HG02938 (cell line): Measurements from ENCODE around the gene RABGEF1.
"Not testable (repeated sequence)": the region's sequence is repeated elsewhere in the genome, so short reads cannot be mapped to it uniquely, and the experiment has no call there.

Experiments
- ATAC-seq: cut with Tn5 transposase; IDR thresholded peaks from one replicate; pipeline ENCODE4 v1.9.1; 2021; ENCODE audit warnings: mild to moderate bottlenecking, moderate library complexity; ENCODE audit not compliant: unreplicated experiment

RABGEF1 gene

GRCh38 chr7:66845379-66846095, 105.0 kb downstream of the RABGEF1 start:
- ATAC-seq: no peak

GRCh38 chr7:66846096-66846445, 105.5 kb downstream of the RABGEF1 start:
- ATAC-seq: not testable (repeated sequence)

DNA sequence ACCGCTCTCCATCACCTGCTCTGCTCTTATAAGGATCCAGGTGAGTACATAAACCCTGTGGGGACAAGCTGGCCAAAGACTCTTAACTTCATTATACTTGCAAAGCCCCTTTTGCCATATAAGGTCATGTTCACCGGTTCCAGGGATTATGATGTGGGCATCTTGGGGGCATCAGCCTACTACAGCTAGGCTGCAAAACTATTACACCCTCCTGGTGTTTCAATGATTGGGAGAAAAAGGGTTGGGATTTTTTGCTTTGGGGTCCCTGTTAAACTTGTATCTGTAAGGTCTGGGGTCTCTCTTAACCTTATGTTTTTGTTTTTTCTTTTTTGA, 107.0 kb downstream of the RABGEF1 start:
- ATAC-seq: not testable (repeated sequence)

DNA sequence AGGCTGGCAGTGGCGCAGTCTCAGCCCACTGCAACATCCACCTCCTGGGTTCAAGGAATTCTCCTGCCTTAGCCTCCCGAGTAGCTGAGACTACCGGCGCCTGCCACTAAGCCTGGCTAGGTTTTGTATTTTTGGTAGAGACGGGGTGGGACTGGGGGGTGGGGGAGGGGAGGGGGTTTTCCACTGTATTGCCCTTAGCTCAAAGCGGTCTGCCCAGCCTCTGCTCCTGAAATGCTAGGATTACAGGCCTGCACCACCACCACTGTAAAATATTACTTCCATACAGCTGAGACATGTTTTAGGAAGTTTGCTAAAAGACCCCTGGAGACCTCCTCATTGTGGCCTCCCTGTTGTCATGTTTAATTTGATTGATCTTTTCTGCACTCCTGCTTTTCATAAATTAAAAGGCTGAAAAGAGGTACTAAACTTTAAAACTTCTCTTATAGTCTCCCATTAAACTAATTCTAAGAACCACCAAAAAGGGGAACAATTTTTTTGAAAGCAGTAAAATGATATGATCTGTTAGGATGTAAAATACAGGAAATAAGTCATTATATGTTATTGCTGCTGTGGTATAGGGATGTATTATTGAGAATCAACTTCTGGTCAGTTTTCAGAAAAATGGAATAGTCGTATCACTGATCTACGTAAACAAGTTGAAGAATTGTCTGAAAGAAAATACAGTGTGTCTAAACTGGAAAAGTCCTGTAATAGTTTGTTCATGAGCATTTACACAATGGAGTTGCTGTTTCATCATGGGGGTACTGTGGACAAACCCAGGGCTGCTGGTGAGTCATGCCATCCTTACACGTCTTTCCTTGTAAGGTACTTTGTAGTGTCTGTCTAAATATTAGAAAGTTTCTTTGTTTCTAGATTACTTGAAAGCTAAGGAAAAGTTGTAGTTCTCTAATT, 107.6 kb downstream of the RABGEF1 start:
- no peak for ATAC-seq

DNA sequence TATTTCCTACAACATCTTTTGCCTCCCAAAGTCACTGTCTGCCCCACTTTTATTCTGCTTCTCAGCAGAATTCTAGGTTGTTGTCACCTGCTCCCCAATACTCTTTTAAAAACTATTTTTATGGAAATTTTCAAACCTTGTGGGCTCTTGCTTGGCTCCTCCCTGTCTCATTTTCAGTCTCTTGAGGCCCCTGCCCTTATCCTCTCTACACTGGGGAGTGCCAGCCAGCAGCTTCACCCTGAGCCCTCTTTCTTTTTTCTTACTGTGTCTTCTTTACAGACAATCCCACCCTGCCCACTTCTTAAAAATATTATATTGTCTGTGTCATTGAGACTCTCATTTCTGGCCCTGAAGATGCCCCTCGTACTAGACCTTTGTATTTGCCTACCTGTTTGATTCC, 118.8 kb downstream of the RABGEF1 start:
- no peak for ATAC-seq

GRCh38 chr7:66859794-66860645, 119.5 kb downstream of the RABGEF1 start:
- ATAC-seq: no peak

DNA sequence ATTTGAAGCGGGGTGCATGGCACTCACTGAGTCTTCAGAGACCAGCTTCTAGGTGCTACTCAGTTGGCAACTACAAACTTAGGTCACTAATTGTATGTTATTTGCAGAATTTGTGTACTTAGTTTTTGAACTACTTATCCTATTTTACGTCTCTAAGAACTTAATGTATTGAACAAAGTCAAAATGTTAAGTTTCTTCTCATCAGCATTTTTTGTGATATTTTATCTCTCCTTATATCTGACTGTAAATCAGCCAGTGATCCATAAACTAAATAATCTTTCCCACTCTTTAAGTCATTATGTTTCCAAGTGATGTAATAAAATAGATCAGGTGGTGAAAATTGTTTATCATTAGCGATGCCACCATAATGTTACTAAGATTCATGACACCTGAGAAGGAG, 120.2 kb downstream of the RABGEF1 start:
- no peak for ATAC-seq
